Measurements from ENCODE around the gene SLC39A10.

The SLC39A10 gene

DNA sequence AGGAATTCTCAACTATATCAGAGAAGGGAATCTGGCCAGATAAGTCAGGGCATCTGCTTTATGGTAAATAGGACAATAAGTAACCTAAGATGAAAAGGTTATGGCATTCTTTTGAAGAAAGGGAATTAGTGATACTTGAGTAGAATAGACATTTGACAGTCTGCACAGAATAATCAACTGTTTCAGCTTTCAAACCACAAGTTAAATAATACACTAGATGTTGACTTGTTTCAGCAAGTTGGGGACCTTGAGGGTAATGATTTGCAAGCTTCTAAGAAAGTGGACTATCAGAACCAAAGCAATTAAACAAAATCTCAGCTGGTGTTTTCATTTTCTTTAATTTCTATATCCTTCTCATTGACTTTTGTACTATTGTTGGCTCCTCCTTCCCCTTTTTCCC is 54.5 kb downstream of the SLC39A10 start:
- in situ Hi-C loops (cut with HindIII; ENCODE audit: low sequenced_read_pairs) = loop anchor here (5.0 kb wide), 1 partner anchor 81 kb away; no protein-coding TSS in a partner anchor

DNA sequence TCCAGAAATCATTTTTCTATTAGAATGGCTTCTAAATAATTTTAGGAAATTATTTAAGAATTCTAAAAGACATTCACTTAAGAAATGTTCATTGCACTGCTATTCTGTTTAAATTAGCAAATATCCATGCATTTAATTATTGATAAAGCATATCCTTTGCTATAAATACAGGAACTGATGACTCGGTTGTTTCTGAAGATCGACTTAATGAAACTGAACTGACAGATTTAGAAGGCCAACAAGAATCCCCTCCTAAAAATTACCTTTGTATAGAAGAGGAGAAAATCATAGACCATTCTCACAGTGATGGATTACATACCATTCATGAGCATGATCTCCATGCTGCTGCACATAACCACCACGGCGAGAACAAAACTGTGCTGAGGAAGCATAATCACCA is 59.4 kb downstream of the SLC39A10 start:
- in situ Hi-C loops (cut with HindIII; ENCODE audit: low sequenced_read_pairs) = no loop called here

DNA sequence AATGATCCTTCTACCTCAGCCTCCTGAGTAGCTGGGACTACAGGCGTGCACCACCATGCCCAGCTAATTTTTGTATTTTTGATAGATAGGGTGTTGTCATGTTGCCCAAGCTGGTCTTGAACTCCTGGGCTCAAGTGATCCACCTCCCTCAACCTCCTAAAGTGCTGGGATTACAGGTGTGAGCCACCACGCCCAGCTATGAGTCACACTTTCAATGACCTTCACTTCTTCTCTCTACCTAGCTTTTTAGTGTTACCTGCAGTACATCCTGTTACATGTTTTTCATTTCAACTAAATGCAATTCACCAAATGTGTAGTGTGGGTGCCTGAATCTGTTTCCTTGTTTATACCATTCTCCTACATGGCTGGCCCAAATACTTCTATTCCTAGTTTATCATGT is 64.0 kb downstream of the SLC39A10 start:
- in situ Hi-C loops (cut with HindIII; ENCODE audit: low sequenced_read_pairs) = no loop called here

DNA sequence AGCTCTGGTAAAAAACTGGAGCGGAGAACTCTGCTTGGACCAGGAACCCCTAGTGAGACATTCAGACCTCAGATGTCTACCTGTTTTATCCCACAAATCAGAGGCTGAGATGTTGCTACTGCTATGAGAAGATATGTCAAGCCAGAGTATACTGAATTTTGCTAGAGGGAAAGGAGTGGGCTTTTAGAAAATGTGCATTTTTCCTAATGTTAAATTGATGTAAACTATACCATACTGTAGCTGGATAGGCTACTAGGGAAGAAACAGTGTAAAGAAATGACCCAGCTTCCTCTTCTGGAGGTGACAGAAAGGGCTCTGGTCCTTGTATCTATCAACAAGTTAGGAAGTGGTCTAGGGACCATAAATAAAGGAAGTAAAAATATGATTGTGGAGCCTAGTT is 65.0 kb downstream of the SLC39A10 start:
- in situ Hi-C loops (cut with HindIII; ENCODE audit: low sequenced_read_pairs) = no loop called here

DNA sequence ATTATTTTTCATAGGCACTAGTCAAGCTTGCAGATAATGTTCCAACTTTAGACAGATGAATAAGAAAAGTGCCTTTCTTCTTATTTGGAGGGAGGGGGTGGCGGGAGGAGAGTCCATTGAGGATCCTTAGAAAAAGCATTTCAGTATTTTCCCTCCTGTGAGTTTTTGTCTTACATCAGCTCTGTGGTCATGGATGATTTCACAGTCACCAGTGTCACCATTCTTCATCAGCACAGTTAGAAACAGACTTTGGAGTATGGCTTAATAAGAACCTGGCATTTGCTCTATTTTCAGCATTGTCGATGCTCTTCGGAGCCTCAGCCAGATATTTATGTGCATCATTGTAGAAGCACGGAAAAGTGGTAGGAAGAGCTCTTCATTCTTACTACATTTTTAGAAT is 70.1 kb downstream of the SLC39A10 start:
- in situ Hi-C loops (cut with HindIII; ENCODE audit: low sequenced_read_pairs) = no loop called here

DNA sequence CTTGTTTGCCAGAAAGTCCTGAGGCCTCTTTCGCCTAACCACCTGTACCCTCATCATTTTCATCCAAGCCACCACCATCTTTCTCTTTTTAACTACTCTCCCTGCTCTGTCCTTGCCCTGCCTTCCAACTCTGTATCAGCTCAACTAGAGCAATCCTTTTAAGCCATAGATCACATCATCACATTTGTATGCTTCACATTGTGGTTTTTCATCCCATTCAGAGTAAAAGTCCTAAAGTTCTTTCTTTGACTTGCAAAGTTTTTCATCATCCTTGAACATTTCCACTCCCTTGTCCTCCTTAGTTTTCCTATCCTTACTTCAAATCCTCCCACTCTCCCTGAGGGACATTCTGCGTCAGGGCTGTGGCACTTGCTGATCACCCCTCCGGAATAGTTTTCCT is 73.9 kb downstream of the SLC39A10 start:
- in situ Hi-C loops (cut with HindIII; ENCODE audit: low sequenced_read_pairs) = no loop called here

DNA sequence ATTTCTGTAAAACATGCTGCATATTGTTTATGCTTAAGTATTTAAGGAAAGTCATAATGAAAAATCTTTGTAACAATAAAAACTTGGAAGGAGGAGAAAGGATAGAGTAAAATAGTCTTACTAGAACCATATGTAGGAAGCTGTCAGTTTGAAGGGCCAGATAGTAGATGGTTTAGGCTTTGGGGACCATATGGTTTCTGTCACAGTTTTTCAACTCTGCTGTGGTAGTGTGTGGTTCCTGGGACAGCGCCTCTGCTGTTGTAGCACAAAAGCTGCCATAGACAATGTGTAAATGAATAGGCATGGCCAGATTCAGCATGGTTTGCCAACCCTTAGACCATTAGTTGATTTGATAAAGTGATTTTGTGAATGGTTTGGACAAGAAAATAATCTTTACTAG is 75.5 kb downstream of the SLC39A10 start:
- in situ Hi-C loops (cut with HindIII; ENCODE audit: low sequenced_read_pairs) = no loop called here

DNA sequence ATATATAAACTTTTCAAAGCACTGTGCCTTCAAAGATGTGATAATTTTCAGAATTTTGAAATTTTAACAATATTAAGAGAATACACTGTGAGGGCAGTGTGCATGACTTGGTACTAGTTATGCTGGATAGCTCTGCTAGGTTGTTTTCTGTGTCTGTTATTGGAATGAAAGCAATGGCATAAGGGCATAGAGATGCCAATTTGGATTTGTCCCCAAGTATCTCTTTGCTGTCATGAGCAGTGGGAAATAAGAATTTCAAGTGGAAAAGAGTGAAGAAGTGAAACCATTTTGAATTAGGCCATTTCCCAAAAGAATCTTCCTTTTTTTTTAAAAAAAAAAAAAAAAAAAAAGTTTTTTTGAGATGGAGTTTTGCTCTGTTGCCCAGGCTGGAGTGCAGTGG is 76.8 kb downstream of the SLC39A10 start:
- in situ Hi-C loops (cut with HindIII; ENCODE audit: low sequenced_read_pairs) = no loop called here

DNA sequence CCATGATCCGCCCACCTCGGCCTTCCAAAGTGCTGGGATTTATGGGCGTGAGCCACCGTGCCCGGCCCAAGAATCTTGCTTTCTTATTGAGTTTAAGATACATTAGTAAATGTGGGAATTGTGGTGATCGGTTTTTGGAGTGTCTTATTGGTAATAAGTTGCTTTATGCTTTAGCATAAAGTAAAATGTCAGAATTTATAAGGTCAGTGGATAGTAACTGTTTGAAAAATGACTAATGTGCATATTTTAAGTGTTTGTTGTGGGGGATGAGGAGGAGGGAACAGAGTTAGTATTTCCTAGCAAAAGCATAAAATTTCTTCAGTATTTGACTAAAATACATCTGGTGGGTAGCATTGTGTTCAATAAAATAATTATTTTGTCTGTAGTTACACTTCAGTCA is 77.4 kb downstream of the SLC39A10 start:
- in situ Hi-C loops (cut with HindIII; ENCODE audit: low sequenced_read_pairs) = no loop called here

DNA sequence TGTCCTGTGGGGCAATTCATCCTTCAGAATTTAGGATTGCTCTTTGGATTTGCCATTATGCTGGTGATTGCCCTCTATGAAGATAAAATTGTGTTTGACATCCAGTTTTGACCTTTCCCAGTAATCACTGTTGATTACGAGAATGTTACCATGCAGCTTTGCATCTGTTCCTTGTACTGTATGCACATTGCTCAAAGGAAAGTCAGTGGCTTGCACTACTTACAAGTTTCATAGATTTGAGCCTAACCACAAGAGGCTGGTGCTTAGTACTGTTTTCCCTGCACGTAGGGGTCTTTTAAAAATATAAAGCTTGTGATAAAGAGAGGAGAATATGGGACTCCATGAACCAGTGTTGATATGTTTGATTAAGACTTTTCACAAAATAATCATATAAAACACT is 77.9 kb downstream of the SLC39A10 start:
- in situ Hi-C loops (cut with HindIII; ENCODE audit: low sequenced_read_pairs) = no loop called here

DNA sequence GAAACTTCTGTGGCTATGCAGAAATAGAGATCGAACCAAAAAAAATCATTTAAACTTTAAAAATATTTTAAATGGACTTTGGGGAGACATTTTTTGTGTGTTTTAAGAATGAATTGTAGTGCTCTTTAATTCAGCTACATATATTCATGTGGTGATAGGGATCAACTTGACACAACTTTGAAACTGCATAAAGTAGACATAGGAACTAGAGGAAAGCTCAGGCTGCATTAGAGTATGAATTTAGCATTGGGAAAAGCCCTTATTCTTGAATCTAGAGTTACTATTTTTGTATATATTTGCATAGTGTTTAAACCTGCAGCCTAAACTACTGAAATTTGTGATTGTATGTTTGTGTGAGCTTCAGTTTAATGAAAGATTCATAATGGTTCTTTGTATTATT is 78.3 kb downstream of the SLC39A10 start:
- in situ Hi-C loops (cut with HindIII; ENCODE audit: low sequenced_read_pairs) = no loop called here

DNA sequence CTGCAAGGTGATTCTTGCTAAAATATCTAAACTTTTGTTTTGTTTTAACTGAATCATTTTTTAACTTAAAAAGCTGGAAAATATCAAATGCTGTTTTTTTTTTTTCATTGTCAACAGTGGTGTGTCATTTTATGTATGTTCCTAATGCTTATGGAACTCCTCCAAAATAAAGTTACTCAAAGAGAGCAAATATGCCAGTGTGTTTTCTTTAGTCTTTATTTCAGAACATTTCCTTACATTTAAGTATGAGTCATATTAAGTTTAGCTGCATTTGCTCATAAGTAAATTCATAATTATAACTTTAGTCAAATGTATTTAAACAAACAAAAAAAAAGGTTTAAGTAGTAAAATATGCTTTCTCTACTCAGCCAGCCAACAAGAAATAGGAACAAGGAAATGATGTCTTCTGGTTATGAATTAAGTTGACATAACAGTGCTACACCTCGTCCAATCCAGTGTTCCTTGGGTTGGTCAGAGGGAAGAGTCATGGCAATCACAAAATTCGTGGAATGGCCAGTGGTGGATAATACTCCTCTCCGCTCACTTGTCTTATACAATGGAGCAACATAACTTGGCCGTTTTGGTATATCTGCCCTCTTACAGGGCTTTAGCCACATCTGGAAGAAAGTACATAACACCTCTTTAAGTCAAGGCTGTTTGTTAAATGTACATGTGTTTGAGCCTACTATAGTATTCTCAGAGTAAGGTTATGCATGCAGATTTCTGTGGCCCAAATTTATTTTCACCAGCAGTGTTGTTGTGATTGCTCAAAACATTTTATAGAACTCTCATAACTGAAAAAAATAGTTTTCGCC is 80.7 kb downstream of the SLC39A10 start:
- in situ Hi-C loops (cut with HindIII; ENCODE audit: low sequenced_read_pairs) = no loop called here

DNA sequence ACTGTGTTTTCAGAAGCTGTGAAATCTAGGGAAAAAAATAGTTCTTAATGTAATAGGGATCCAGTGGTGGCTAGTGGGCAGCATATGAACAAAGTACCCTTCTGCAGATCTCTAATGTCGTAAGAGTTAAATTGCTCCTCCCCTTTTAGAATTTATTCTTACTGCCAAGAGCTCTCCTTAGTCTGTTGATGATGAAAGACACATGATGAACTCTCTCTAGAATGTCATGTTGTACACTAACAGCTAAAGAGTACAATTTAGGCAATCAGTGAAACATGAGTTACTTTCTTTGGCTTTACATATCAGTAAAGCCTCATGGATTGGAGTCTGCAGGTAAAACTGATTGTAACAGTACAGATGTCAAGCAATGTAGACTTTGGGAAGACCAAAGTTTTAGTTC is 84.2 kb downstream of the SLC39A10 start:
- in situ Hi-C loops (cut with HindIII; ENCODE audit: low sequenced_read_pairs) = no loop called here

DNA sequence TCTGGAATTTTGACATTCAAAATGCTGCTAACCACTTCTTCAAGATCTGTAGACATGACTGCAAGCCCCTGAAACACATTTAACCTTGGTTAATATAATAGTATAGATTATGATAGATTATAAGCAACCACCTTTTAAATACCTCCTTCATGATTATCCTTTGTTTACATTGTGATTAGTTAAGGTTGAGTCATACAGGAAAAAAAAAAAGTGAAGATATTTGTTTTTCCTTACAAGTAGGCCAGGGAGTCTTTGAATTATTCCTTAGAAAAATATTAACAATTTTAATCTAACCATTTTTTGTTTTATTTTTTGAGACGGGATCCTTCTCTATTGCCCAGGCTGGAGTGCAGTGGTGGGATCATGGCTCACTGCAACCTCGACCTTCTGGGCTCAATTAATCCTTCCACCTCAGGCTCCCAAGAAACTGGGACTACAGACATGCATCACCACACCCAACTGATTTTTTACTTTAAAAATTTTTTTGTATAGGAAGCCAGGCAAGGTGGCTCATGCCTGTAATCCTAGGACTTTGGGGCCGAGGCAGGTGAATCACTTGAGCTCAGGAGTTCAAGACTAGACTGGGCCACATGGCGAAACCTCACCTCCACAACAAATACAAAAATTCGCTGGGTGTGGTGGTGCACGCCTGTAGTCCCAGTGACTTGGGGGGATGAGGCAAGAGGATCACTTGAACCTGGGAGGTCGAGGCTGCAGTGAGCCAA is 99.4 kb downstream of the SLC39A10 start:
- in situ Hi-C loops (cut with HindIII; ENCODE audit: low sequenced_read_pairs) = no loop called here

DNA sequence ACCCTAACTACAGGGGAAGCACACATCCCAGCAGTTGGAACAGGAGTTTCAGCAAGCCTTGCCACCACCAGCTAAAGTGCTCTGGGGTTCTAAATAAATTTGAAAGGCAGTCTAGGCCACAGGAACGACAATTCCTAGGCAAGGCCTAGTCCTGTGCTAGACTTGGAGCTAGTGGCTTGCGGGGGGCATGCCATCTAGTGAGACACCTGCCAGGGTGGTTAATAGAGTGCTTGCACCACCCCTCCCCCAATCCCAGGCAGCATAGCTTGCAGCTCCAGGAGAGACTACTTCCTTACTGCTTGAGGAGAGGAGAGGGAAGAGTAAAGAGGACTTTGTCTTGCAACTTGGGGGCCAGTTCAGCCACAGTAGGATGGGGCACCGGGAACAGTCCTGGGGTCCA is 101.8 kb downstream of the SLC39A10 start:
- in situ Hi-C loops (cut with HindIII; ENCODE audit: low sequenced_read_pairs) = no loop called here

DNA sequence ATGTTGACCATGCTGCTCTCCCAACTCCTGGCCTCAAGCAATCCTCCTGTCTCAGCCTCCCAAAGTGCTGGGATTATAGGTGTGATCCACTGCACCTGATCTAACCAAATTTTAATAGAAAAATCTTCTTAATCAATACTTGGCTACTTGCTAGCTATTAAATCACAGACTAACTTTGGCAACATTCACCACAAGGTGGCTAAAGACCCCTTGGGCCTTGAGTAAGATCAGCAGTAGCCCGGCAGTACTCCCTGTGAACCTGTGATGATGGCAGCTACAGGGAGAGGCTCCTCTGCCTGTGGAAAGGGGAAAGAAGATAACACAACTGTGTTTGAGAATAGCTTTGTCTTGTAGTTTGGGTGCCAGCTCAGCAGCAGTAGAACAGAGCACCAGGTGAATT is 102.9 kb downstream of the SLC39A10 start:
- in situ Hi-C loops (cut with HindIII; ENCODE audit: low sequenced_read_pairs) = no loop called here

DNA sequence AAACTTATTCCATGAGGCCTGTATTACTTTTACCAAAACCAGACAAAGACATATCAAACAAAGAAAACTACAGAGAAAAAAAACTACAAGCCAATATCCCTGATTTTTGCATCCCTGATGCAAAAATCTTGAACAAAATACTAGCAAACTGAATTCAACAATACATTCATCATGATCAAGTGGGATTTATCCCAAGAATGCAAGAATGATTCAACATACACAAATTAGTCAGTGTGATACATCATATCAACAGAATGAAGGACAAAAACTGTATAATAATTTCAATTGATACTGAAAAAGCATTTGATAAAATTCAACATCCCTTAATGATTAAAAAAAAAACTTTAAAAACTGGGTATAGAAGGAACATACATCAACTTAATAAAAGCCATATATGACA is 106.8 kb downstream of the SLC39A10 start:
- in situ Hi-C loops (cut with HindIII; ENCODE audit: low sequenced_read_pairs) = no loop called here

DNA sequence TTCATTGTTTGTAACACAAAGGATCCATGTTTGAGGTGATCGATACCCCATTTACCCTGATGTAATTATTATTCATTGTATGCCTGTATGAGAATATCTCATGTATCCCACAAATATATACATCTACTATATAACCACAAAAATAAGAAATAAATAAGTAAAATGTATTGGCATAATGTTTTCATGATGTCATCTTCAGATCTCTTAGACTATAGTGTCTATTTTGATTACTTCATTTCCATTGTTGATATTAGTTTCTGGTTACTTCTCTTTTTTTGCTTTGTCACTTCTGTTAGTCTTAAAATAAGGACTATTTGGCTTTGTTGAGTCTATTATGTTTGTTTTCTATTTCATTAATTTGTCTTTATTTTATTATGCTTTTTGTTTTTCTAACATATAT is 109.7 kb downstream of the SLC39A10 start:
- in situ Hi-C loops (cut with HindIII; ENCODE audit: low sequenced_read_pairs) = no loop called here

DNA sequence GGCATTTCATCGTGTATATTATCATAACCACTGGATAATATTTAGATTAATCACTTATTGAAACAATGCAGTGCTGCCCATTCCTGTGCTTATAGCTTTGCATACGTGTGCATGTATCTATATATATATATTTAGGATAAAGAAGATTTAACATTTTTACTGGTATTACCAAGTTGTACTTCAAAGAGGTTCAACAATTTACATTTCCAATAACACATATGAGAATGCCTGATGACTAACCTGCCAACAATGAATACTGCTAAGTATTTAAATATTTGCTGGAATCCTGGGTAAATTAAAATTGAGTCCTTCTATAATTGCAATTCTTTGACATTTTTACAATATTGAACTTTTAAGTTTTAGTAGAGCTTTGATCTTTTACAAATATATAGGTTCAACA is 111.4 kb downstream of the SLC39A10 start:
- in situ Hi-C loops (cut with HindIII; ENCODE audit: low sequenced_read_pairs) = no loop called here

DNA sequence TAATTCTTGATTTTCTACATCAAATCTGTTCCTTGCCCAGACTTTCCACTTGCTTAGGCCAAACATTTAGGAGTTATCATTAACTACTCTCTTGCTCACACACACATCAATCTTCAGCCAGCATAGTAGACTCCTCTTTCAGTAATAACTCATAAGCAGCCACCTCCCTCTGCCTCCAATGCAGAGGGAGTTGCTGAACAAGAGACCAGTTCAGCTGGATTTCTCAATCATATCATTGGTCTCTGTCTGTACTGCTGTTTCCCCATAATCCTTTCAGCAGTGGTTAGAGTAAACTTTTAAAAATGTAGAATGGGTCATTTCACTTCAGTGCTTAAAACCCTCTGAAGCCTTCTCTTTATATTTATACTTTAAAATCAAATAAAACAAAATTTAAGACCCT is 112.9 kb downstream of the SLC39A10 start:
- in situ Hi-C loops (cut with HindIII; ENCODE audit: low sequenced_read_pairs) = no loop called here

DNA sequence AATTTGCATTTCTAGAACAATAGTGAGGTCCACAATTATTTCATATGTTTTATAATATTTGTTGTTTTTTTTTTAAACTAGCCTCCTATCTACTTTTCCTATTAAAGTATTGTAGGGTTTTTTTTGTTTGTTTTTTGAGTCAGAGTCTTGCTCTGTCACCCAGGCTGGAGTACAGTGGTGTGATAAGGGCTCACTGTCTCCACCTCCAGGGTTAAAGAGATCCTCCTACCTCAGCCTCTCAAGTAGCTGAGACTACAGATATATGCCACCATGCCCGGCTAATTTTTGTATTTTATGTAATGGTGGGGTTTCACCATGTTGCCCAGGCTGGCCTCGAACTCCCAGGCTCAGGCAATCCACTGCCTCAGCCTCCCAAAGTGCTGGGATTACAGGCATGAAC is 122.5 kb downstream of the SLC39A10 start:
- in situ Hi-C loops (cut with HindIII; ENCODE audit: low sequenced_read_pairs) = no loop called here

DNA sequence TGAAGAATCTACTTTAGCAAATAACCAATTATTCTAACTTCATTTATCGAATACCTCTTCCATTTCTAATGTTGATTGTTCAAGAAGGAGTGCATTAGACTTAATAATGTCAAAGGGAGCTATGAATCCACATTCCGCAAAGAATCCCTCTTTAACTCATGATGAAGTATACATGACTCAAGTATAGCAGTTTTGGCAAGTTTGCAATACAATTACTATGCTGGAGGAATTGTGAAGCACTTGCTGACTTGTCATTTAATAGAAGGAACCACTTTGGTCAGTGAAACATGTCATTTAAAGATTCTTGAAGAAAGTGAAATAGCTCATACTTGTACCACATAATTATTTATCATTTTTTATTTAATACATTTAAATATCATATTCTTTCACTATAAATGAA is 125.1 kb downstream of the SLC39A10 start:
- in situ Hi-C loops (cut with HindIII; ENCODE audit: low sequenced_read_pairs) = no loop called here
